Esophagus squamous epithelium (tissue), 5 donors: ENCODE measurements around the gene EHD3. TPM values are rescaled to one million over a fixed set of nuclear protein-coding genes. Genes with fewer than 3 reads are reported as not detected.

Experiments used
- DNase-seq: peaks from one replicate; lab custom pipeline; 2025; lab: John Stamatoyannopoulos, UW
- H3K27ac ChIP-seq, 4 donors: fragments of 200-600 bp; sonication (generic); one replicate each; pipeline ENCODE4 v1.5.1; 2016 to 2019; ENCODE audit warnings: mild to moderate bottlenecking in 1 of 4
- H3K27me3 ChIP-seq, 4 donors: fragments of 200-600 bp; sonication (generic); 1 replicate in 3 of 4; 2 replicates in 1 of 4; pipeline versions ENCODE4 v1.5.1 to v1.6.0; 2017 to 2021; ENCODE audit warnings: antibody characterized with exemption in 1 of 4
- H3K36me3 ChIP-seq, 3 donors: fragments of 200-600 bp; sonication (generic); one replicate each; pipeline ENCODE4 v1.5.1; 2016 to 2019
- H3K4me1 ChIP-seq, 3 donors: fragments of 200-600 bp; sonication (generic); one replicate each; pipeline ENCODE4 v1.5.1; 2017 to 2019
- H3K4me3 ChIP-seq, 4 donors: fragments of 200-600 bp; sonication (generic); 1 replicate in 3 of 4; 2 replicates in 1 of 4; pipeline ENCODE4 v1.5.1; 2016 to 2019; ENCODE audit warnings: mild to moderate bottlenecking in 2 of 4, moderate library complexity in 1 of 4
- H3K9me3 ChIP-seq, 3 donors: fragments of 200-600 bp; sonication (generic); one replicate each; pipeline ENCODE4 v1.5.1; 2016 to 2019
- CTCF ChIP-seq, 6 experiments: fragments of 450-650 bp in 4 of 6; fragments of 200-600 bp in 2 of 6; sonication (generic) in 2 of 6; IDR thresholded peaks; one replicate each; pipeline ENCODE4 v1.5.1; 2016 to 2019; ENCODE audit warnings: antibody characterized with exemption in 6 of 6, mild to moderate bottlenecking in 4 of 6, moderate library complexity in 4 of 6
- POLR2A ChIP-seq, 4 donors: fragments of 450-650 bp; IDR thresholded peaks; one replicate each; pipeline ENCODE4 v1.6.1; 2017; ENCODE audit warnings: antibody characterized with exemption in 4 of 4, mild to moderate bottlenecking in 4 of 4, moderate library complexity in 3 of 4
- WGBS, 2 donors: methylation state at CpG; one replicate each; pipeline ENCODE4 v1.1.5; 2018; 5-methylcytosine and 5-hydroxymethylcytosine counted together
- intact Hi-C: fragments of 100-400 bp; cut with DNase I; formaldehyde crosslinking; loops from one replicate; pipeline ENCODE4 v1.15.0; 2022
- total RNA-seq, 4 donors: library from RNA; depleted of rRNA; stranded (reverse); fragments of >200 nt; gene quantifications; one replicate each; pipeline ENCODE4 v1.1.0, GENCODE V29; 2016
- donor health status: DM: yes; HTN: yes; CAD: no.

Gene EHD3
- total RNA-seq, 4 donors from 2014 or later, result 22.6 to 54.5 (median 38.1) TPM

DNA sequence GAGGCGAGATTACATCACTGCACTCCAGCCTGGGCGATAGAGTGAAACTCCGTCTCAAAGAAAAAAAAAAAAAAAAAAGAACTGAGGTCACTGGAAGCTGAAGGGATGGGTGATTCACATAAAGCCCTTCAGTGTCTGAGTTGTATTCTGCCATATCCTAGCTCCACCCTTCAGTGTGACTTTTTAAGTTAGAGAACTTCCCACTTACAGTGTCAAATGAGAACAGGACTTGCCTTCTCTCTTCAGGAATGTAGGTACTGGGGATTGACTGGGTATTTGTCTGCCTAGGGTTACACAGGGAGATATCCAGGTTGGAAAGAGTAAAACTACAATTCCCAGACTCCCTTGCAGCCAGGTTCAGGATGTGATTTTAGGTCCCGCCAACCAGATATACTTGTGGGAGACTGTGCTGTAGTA is 37.9 kb downstream of the EHD3 start:
- 68 to 75% methylated on average over 3 to 4 of the region's 4 CpGs for WGBS, 2 donors
- Histone ChIP-seq H3K9me3 (no peaks in the 10 kb centered on the region), H3K4me3 (no peak overlapping the region), H3K27ac (peak overlapping the region in 3 of 4 donors; percentile 42 to 77 (median 74)), H3K4me1 (peaks cover 0 to 48% (median 19%) of the 10 kb centered on the region in 3 donors), H3K36me3 (peaks cover 0 to 9% (median 0%) of the 10 kb centered on the region in 3 donors), H3K27me3 (no peaks in the 10 kb centered on the region)
- DNase-seq, result no peak
- intact Hi-C loops, result no loop called here
- no peak for TF ChIP-seq POLR2A (IDR thresholded peaks at IDR 0.05)
- no peak for TF ChIP-seq CTCF (IDR thresholded peaks at IDR 0.05)

DNA sequence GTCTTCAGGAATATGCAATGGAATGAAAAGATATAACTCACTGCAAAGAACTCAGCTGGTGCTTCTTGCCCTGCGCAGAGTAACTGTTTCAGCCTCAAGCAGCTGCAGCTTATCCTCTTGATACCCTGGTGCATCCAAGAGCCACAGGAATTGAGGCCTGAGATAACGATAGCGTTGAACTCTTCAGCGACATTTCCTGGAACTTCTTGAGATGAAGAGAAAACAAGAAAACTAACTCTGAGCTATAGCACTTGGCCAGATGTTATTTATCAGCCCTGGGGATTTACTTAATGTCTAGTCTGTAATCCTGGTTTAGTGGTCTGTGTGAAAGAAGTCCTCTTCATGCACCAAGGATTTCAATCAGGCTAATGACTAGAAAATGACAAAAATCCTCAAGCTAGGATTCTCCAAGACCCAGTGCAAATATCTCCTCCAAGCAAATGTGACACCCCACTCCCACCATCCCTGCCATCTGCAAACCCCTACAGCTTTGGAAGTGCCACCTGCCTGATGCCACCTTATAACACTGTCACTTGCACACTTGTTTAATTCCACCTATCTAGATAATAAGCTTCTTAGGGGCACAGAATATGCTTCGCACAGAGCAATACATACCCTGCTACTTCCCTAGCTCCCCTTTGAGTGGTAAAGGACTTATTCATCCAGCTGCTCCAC is 40.6 kb downstream of the EHD3 start:
- Histone ChIP-seq H3K36me3 (no peaks in the 10 kb centered on the region), H3K4me3 (no peak overlapping the region), H3K27ac (no peak overlapping the region), H3K27me3 (no peaks in the 10 kb centered on the region), H3K4me1 (peaks cover 0 to 31% (median 10%) of the 10 kb centered on the region in 3 donors), H3K9me3 (no peaks in the 10 kb centered on the region)
- no peak for DNase-seq
- intact Hi-C loops, result no loop called here
- TF ChIP-seq POLR2A (IDR thresholded peaks at IDR 0.05) (no peak), CTCF (IDR thresholded peaks at IDR 0.05) (no peak)
- 66 to 81% methylated on average over 5 of the region's 5 CpGs for WGBS, 2 donors

DNA sequence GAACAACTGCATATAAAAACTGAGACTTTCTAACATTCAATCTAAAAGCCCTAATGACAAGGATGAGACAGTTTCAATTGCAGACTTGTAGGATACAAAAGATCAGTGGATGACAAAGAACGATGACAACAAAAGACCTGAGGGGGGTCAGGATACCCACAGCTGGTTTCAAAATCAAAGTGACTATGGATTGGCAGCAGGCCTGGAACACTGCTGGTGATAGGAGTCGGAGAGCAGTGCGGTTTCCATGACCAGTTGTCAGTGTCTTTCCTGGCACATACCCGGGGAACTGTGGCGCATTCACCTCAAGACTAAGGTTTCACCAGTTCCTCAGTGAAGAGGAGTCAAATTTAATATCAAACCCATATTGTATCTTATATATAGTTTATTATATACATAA is 42.0 kb downstream of the EHD3 start:
- intact Hi-C loops, result no loop called here
- H3K27me3 ChIP-seq, result no peaks in the 10 kb centered on the region
- H3K4me1 ChIP-seq, result peaks cover 0 to 17% (median 3%) of the 10 kb centered on the region in 3 donors
- WGBS, 2 donors, result 74 to 87% methylated on average over 5 of the region's 5 CpGs
- H3K27ac ChIP-seq, result no peak overlapping the region
- no peak for DNase-seq
- TF ChIP-seq POLR2A (IDR thresholded peaks at IDR 0.05), result no peak
- no peak for TF ChIP-seq CTCF (IDR thresholded peaks at IDR 0.05)
- no peaks in the 10 kb centered on the region for H3K9me3 ChIP-seq
- no peaks in the 10 kb centered on the region for H3K36me3 ChIP-seq
- no peak overlapping the region for H3K4me3 ChIP-seq

DNA sequence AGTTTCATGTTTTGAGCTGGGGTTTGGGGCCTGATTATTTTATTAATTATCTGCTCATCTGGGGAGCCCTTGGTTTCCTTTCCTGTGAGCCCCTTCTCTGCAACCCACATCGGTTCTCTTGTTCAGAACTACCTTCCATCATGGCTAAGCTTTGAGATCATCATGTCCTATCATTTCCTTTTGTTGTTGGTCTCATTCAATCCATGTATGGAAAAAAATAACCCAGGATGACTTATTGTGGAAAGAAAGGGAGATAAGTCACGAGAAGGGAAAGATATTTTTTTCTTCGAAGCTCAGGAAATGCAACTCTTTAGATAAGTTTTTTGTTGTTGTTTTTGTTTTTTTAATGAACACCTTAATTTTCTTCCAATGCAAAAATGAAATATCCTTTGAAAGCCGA is 43.7 kb downstream of the EHD3 start:
- no peaks in the 10 kb centered on the region for H3K27me3 ChIP-seq
- no peak for DNase-seq
- no peak overlapping the region for H3K4me3 ChIP-seq
- TF ChIP-seq POLR2A (IDR thresholded peaks at IDR 0.05), result no peak
- TF ChIP-seq CTCF (IDR thresholded peaks at IDR 0.05), result no peak
- H3K36me3 ChIP-seq, result no peaks in the 10 kb centered on the region
- intact Hi-C loops, result no loop called here
- peaks cover under 1 to 19% (median 10%) of the 10 kb centered on the region in 3 donors for H3K4me1 ChIP-seq
- no peaks in the 10 kb centered on the region for H3K9me3 ChIP-seq
- H3K27ac ChIP-seq, result no peak overlapping the region
- WGBS, 2 donors, result 61 to 71% methylated on average over 4 of the region's 4 CpGs

DNA sequence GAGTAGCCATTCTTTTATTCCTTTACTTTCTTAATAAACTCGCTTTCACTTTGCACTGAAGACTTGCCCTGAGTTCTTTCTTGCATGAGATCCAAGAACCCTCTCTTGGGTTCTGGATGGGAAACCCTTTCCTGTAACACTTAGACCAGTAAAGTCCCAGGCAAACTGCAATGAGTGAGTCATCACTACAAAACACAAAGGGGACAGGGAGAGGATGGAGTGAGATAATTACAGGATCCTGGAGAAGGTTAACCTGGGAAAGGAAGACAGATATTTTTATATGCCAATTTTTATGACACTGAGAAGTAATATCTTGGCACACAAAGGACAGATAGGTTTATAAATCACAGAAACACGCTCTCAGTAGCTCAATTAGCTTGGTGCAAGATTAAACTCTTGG is 48.7 kb downstream of the EHD3 start:
- 50 to 52% methylated on average over 2 of the region's 2 CpGs for WGBS, 2 donors

More for the DNA sequence above, 48.7 kb downstream of the EHD3 start:
- Histone ChIP-seq H3K27ac (peak overlapping the region; percentile 76 to 84 (median 80)), H3K27me3 (no peaks in the 10 kb centered on the region), H3K4me1 (peaks cover 13 to 67% (median 22%) of the 10 kb centered on the region in 3 donors), H3K9me3 (no peaks in the 10 kb centered on the region), H3K4me3 (no peak overlapping the region), H3K36me3 (no peaks in the 10 kb centered on the region)
- intact Hi-C loops, result no loop called here
- TF ChIP-seq CTCF (IDR thresholded peaks at IDR 0.05) (no peak), POLR2A (IDR thresholded peaks at IDR 0.05) (no peak)
- no peak for DNase-seq
